ENCODE data around the gene HS3ST5. TPM values are rescaled to one million over a fixed set of nuclear protein-coding genes. Genes with fewer than 3 reads are reported as not detected.

Gene HS3ST5
- total RNA-seq, 1 experiment from 2014 or later, result 14.4 TPM

GRCh38 chr6:114354482-114354881, 11.7 kb upstream of the HS3ST5 start:
- H3K27ac ChIP-seq (ENCODE audit: insufficient read length, low read depth, low read length), result no peak overlapping the region
- H3K79me2 ChIP-seq (ENCODE audit: insufficient read depth, low read length), result no peaks in the 10 kb centered on the region
- H2BK5ac ChIP-seq (ENCODE audit: insufficient read length, low read length), result no peak overlapping the region
- no peak overlapping the region for H3K23ac ChIP-seq (ENCODE audit: insufficient read length, low read depth, low read length)
- no peak overlapping the region for H2BK120ac ChIP-seq (ENCODE audit: low read depth, low read length, poor library complexity, severe bottlenecking)
- H3K56ac ChIP-seq (ENCODE audit: insufficient read length, low read depth, low read length), result no peak overlapping the region
- no peaks in the 10 kb centered on the region for H3K9me3 ChIP-seq (ENCODE audit: control insufficient read depth, low read depth, low read length)
- no peak for TF ChIP-seq CTCF (conservative IDR thresholded peaks at IDR 0.05)
- no peak overlapping the region for H3K18ac ChIP-seq (ENCODE audit: insufficient read length, low read depth, low read length)
- no peak overlapping the region for H3K4me2 ChIP-seq (ENCODE audit: insufficient read depth, insufficient read length, low read length)
- no peak overlapping the region for H4K8ac ChIP-seq (replicated peaks; ENCODE audit: insufficient read length, low read depth, low read length)
- Mint-ChIP-seq H3K36me3 (ENCODE audit: insufficient read depth in 1 of 3, low read depth in 3 of 3) (peaks cover 8 to 31% (median 14%) of the 10 kb centered on the region in 3 experiments), H3K27me3 (ENCODE audit: low read depth) (no peaks in the 10 kb centered on the region), H3K9me3 (peaks cover 4 to 5% of the 10 kb centered on the region in 2 experiments; a peak in 2 of 5 replicates), H3K4me1 (peaks cover 3 to 6% of the 10 kb centered on the region in 2 experiments; a peak in 3 of 4 replicates), H3K27ac (no peak overlapping the region), H3K4me3 (no peak overlapping the region)
- no peak overlapping the region for H2AK5ac ChIP-seq (ENCODE audit: insufficient read length, low read length)
- no peak overlapping the region for H2BK20ac ChIP-seq (ENCODE audit: low read depth, low read length, poor library complexity, severe bottlenecking)
- H4K5ac ChIP-seq (ENCODE audit: insufficient read length, low read depth, low read length), result no peak overlapping the region
- H3K4me1 ChIP-seq (ENCODE audit: insufficient read depth, low read length), result no peaks in the 10 kb centered on the region
- DNase-seq, result no peak
- no peaks in the 10 kb centered on the region for H4K20me1 ChIP-seq (ENCODE audit: control insufficient read depth, insufficient read depth, insufficient read length)
- H3T11ph ChIP-seq (ENCODE audit: low read length), result no peak overlapping the region
- no peaks in the 10 kb centered on the region for H3K27me3 ChIP-seq (ENCODE audit: insufficient read depth, low read length)
- H3K4ac ChIP-seq (ENCODE audit: low read depth, low read length), result no peak overlapping the region
- H3K79me1 ChIP-seq (ENCODE audit: insufficient read depth, low read depth, low read length, poor library complexity, severe bottlenecking), result no peaks in the 10 kb centered on the region
- H3K23me2 ChIP-seq (ENCODE audit: insufficient read length, low read depth, low read length, poor library complexity, severe bottlenecking), result no peaks in the 10 kb centered on the region
- H4K91ac ChIP-seq (ENCODE audit: insufficient read length, low read depth, low read length), result no peak overlapping the region
- WGBS (ENCODE audit: extremely low coverage, insufficient read length, low lambda C conversion rate), result no CpG with 5 or more reads among the region's 2 CpGs
- no peak overlapping the region for H3K14ac ChIP-seq (ENCODE audit: insufficient read depth, low read length)
- no peak overlapping the region for H2BK15ac ChIP-seq (ENCODE audit: low read depth, low read length)
- H3K9ac ChIP-seq (ENCODE audit: extremely low read depth, insufficient read length, low read length), result no peak overlapping the region
- no peak overlapping the region for H2BK12ac ChIP-seq (ENCODE audit: insufficient read length, low read depth, low read length)
- H2AFZ ChIP-seq (ENCODE audit: low read length), result no peak overlapping the region
